M059J (cell line): Measurements from ENCODE around the gene PANX3. TPM values are rescaled to one million over a fixed set of nuclear protein-coding genes. Genes with fewer than 3 reads are reported as not detected.

ENCODE experiments used
- DNase-seq: peaks from one replicate; pipeline ENCODE4 v3.0.0-alpha.2; 2012; ENCODE audit warnings: low read depth
- total RNA-seq: library from RNA; depleted of rRNA; stranded (reverse); fragments of >200 nt; shearing (Covaris generic); gene quantifications from 2 replicates; pipeline ENCODE4 v1.2.3, GENCODE V29; 2014; rRNA removed

PANX3 gene, protein sequence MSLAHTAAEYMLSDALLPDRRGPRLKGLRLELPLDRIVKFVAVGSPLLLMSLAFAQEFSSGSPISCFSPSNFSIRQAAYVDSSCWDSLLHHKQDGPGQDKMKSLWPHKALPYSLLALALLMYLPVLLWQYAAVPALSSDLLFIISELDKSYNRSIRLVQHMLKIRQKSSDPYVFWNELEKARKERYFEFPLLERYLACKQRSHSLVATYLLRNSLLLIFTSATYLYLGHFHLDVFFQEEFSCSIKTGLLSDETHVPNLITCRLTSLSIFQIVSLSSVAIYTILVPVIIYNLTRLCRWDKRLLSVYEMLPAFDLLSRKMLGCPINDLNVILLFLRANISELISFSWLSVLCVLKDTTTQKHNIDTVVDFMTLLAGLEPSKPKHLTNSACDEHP
- not detected in 2 replicates for total RNA-seq

DNA sequence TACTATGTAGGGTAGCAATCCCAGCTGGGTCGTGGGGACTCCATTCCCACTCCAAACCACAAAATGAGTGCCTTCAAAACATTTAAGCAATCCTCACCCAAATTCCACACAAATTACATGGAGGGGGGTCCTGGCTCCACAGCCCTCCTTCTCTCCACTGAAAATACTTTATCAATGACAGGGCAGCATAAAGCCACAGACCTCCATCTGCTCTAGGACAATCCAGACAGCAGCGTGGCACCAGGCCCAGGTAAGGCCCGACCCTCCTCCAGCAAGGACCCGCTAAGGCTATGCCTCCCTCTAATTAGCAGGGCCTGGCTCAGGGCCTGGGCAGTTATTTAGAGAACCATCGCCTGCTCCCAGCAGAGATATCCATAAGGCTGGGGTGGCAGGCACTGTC, at the start of gene PANX3:
Gene PANX3 (plus strand): TSS at position 365 of the 400 bp plus-strand sequence. CDS start 129 bp downstream, outside the sequence.
- no peak for DNase-seq

DNA sequence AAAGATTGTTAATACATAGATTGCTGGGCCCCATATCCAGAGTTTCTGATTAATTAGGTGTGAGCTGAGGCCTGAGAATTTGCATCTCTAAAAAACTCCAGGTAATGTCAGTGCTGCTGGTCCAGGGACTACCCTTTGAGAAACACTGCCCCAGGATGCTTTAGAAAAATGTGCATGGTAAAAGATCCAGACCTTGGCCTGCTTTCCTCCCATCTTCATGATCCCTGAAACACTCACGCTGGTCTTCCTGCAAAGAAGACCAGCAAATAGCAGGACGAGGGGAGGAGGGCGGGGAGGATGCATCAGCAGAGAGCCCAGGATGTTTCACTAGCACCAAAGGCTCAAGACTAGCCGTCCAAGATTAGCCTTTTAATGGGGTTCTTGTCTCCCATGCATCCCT, 41.5 kb upstream of the PANX3 start, which contains the start of gene OR8A1:
Gene OR8A1 (plus strand): TSS at position 301 of the 400 bp plus-strand sequence. CDS start 123 bp downstream, outside the sequence.
- DNase-seq, result no peak

GRCh38 chr11:124570160-124570559, 41.1 kb upstream of the PANX3 start:
- no peak for DNase-seq

DNA sequence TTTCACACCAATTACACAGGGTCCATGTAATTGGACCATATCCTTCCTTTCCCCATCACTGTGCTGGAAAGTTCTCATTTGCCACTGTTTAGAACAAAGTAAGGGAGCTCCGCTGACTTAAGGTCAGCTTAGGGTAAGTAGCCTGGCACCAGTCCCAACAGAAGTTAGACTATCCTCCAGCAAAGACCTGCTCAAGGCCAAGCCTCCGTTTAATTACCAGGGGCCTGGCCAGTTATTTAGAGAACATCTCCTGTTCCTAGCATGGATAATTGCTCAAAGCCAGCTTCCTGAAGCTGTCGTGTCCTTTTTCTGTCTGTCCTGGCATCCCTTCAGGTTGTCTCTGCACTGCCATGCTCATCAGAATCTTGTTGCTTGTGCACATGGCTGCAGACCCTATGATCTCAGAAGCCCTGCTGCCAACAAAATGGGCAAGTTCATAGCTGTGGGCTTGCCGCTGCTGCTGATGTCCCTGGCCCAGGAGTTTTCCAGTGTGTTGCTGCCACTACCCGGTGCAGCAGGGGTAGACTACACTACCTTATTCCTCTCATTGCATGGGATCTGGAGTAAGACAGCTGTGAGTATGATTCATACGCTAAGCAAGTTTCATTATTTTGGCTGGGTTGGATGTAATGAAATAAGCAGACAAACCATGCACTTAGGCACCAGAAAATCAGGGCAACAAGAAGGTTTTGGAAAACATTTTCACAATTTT, 33.4 kb upstream of the PANX3 start:
- no peak for DNase-seq

DNA sequence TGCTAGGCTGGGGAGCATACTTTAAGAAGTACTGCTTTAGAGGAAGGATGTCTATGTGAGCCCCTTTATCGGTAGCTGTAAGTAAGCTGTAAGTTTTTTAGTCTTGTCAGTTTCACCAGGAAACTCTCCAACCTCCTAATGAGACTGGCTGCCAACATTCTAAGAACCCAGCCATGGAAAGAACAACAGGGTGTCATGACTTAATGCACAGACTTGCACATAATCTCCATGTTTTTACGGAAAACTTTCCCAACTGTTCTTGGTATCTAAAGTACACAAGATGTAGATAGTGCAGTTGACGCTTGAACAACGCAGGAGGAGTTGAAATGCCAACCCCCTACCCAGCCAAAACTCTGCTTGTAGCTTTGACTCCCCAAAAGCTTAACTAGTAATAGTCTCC, 32.5 kb upstream of the PANX3 start:
- DNase-seq, result no peak

GRCh38 chr11:124581817-124582216, 29.4 kb upstream of the PANX3 start:
- no peak for DNase-seq

DNA sequence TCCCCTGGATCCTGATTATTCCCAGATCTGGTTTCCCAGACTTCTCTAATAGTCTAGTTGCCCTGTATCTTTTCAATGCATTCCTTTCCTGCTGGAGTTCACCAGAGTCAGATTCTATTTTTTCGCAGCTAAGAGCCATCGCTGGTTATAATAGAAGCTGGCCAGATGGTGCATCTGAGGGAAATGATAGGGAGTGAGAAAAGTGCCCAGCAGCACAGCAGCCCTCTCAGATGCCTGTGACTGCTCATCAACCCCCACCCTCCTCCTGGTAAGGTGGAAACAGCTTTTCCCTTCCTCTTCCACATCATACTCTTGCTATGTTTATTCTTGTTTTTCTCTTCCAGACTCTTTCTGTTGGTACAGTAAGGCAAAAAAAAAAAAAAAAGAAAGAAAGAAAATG, 28.7 kb upstream of the PANX3 start:
- no peak for DNase-seq

GRCh38 chr11:124583781-124584180, 27.4 kb upstream of the PANX3 start:
- no peak for DNase-seq

- no peak for DNase-seq
These were observed 26.4 kb upstream of the PANX3 start for GRCh38 chr11:124584681-124585372.

GRCh38 chr11:124586238-124586860, 24.9 kb upstream of the PANX3 start:
- DNase-seq, result peak; percentile 58

DNA sequence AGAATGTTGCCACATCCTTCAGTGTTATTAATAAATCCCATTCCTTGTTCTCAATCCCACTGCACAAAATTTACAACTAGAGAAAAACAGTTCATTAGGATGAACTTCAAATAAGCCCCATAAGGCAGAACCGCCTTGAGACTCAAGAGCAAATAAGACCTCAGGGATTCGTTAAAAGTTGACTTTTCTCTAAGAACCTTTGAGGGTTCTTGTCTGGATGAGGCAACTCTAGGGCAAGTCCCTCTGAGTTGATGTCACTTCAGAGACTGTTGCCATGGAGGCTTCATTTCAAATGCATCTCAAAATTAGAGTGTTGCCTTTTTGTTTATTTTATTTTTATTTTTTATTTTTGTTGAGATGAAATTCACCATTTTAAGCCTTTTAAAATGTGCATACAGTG, 19.8 kb upstream of the PANX3 start:
- DNase-seq, result no peak

DNA sequence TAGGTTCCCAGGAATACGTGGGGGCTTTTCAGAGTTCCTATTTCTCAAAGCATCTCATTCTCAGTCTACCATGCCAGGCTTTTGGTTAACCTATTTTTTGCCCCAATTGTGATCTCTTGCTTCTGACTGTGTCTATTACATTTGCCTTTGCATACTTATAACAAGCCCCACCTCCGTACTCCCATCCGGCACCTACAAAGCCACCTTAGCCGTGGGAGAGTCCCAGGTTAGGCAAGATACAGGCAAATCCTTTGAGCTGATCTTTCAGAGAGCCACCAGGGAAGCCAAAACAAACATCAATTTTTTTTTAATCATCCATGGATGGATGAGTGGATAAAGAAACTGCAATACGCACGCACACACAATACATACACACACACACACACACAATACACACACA, 18.6 kb upstream of the PANX3 start:
- DNase-seq, result no peak

- DNase-seq, result no peak
These were observed 15.9 kb upstream of the PANX3 start for GRCh38 chr11:124595302-124595701.

- DNase-seq, result no peak
These were observed 13.6 kb upstream of the PANX3 start for GRCh38 chr11:124597626-124598025.

DNA sequence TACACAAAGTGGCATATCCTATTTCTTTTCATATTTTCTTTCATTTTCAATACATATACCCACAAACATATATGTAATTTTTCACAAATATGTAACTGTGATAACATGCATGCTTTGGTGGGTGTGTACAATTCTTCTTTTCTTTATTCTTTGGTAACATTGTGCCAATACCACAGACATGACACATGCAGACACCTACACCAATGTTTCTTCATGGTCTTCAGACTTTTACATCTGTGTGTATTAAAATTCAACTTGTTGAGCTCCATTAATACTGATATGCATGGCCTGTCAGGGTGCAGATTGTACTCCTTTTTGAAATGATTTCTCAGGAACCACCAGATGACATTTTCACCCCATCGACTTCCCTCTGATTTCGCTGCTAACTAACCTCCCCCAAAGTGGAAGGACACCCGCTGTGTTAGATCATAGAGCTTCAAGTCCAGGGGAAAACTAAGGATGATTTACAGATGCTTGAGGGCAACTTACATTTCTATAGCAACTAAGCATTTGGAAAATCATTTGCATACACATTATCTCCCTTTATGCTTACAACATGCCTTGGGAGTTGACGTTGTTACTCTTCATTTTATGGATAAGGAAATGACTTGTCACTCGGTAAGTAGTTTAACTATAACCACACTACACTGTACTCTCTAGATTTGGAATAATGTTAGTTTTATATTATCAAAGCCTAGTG, 10.5 kb upstream of the PANX3 start:
- no peak for DNase-seq

DNA sequence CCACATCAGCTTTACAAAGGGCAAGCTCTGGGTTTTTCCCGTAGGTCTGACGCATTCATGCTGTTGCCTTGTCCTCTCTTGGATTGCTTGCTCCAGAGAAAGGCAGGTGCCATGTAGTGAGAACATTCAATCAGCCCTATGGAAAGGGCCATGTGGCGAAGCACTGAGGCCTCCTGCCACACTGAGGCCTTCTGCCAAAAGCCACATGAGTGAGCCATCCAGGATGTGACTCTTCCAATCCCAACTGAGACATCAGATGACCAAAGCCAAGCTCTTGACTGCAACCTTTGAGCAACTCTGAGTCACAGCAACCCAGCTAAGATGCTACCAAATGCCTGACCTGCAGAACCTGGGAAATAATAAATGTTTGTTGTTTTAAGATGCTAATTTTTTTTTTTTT, 9.0 kb upstream of the PANX3 start:
- peak; percentile 93 for DNase-seq

DNA sequence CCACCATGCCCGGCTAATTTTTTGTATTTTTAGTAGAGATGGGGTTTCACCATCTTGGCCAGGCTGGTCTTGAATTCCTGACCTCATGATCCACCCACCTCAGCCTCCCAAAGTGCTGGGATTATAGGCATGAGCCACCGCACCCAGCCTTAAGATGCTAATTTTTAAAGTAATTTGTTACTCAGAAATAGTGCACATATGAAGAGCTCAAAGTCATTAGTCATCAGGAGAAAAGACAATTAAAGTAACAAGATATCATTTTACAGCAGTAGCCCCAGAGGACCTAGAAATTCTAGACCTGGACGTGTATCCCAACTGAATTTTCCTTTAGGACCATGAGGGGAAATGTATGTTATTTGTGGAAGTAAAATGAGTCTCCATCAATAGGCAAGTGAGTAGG, 8.5 kb upstream of the PANX3 start:
- peak; percentile 28 for DNase-seq

GRCh38 chr11:124605719-124606118, 5.5 kb upstream of the PANX3 start:
- DNase-seq, result no peak

- DNase-seq, result peak; percentile 22
These were observed 3.1 kb upstream of the PANX3 start for GRCh38 chr11:124608147-124608546.

DNA sequence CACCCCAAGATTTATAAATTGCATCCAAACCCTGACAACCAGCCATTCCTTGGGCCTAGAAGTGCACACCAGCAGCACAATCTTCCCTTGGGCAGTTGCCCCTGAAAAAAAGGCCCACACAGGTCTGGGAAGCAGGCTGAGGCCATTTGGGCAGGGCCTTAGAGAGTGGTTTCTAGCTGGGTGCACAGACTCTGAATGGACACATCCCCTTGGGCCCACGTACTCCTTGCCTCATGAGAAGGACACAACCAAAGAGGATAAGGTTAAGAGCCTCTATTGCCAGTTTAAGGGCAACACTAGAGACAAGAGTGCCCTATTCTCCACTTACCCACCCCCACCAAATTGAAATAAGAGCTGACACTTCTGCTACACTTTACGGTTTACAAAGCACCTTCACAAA, 933 bp upstream of the PANX3 start:
- DNase-seq, result no peak

DNA sequence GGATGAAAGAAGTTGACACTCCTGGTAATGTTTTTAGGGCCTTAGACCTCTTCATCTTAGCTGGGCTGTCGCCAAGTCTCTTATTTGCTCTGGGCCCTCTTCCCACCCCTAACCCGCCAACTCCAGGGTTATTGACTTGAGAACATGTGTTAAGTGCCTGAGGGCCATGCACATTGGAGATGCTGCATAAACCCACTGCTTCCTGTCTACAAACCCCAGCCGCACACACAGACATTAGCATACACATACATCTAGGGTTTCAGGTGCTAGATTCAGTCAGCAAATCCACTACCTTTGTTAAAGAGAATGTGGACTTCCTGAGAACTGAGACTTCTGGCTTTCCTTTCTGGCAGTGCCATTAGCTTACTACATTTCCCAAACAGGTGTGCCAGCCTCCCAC, 817 bp downstream of the PANX3 start:
- no peak for DNase-seq
